Hepatocyte (in vitro differentiated cells): ENCODE data around the gene MRRF.

Source experiments
- CTCF ChIP-seq: fragments of 200-600 bp; sonication (generic); IDR thresholded peaks from 2 replicates; pipeline ENCODE4 v1.5.1; 2016; ENCODE audit warnings: antibody characterized with exemption, mild to moderate bottlenecking; ENCODE audit not compliant: poor library complexity
- EZH2 ChIP-seq: fragments of 200-600 bp; sonication (generic); IDR thresholded peaks from 2 replicates; pipeline ENCODE4 v1.6.1; 2016; ENCODE audit warnings: antibody characterized with exemption, mild to moderate bottlenecking, borderline replicate concordance
- EZH2phosphoT487 ChIP-seq: fragments of 200-600 bp; sonication (generic); IDR thresholded peaks from one replicate; pipeline ENCODE4 v1.6.1; 2018; ENCODE audit warnings: antibody characterized with exemption, mild to moderate bottlenecking, low read depth, moderate library complexity; ENCODE audit not compliant: unreplicated experiment, severe bottlenecking

DNA sequence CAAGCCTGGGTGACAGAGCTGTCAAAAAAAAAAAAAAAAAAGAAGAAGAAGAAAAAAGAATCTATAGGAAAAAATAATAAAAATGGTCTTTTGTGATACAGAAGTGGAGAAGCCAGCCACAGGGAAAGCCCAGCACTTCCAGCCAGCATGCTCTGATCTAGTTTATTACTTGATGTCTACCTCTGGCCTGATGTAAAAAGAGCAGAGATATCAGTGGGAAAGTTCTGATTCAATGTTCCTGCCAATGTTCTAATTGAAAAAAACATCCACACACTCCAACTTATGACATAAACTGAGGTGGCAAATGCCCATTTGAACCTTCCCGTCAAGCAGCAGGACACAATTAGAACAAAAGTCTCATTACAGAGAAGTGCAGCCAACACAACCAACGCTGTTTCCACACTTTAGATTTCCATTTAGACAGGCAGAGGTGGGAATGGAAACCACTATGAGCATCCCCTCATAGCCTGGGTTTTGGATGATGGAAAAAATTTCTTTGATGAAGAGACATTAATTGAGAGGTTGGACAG is 5.7 kb upstream of the MRRF start:
- TF ChIP-seq CTCF: no peak
- TF ChIP-seq EZH2: no peak
- no peak for TF ChIP-seq EZH2phosphoT487
